Spleen (tissue), 11 donors: Measurements from ENCODE around the gene HOXB7. TPM values are rescaled to one million over a fixed set of nuclear protein-coding genes. Genes with fewer than 3 reads are reported as not detected.

Source experiments
- DNase-seq: peaks from one replicate; pipeline ENCODE4 v3.0.0-alpha.2; 2020
- H3K27ac ChIP-seq, 8 donors: fragments of 200-600 bp; sonication (generic) in 7 of 8; 1 replicate in 4 of 8; 2 replicates in 4 of 8; pipeline versions ENCODE4 v1.5.0 to v1.8.0; 2016 to 2021; ENCODE audit warnings: inconsistent platforms in 4 of 8, mild to moderate bottlenecking in 4 of 8, moderate library complexity in 1 of 8
- H3K27me3 ChIP-seq, 7 donors: fragments of 200-600 bp; sonication (generic) in 6 of 7; replicated peaks in 1 of 7; 1 replicate in 4 of 7; 2 replicates in 3 of 7; pipeline versions ENCODE4 v1.5.0 to v1.8.0; 2016 to 2021; ENCODE audit warnings: inconsistent platforms in 3 of 7, mild to moderate bottlenecking in 1 of 7
- H3K36me3 ChIP-seq, 6 donors: fragments of 200-600 bp; sonication (generic) in 5 of 6; 1 replicate in 4 of 6; 2 replicates in 2 of 6; pipeline versions ENCODE4 v1.5.0 to v1.8.0; 2016 to 2021; ENCODE audit warnings: inconsistent platforms in 2 of 6
- H3K4me1 ChIP-seq, 6 donors: fragments of 200-600 bp; sonication (generic) in 5 of 6; 1 replicate in 3 of 6; 2 replicates in 3 of 6; pipeline versions ENCODE4 v1.5.0 to v1.8.0; 2016 to 2021; ENCODE audit warnings: inconsistent platforms in 3 of 6
- H3K4me3 ChIP-seq, 8 donors: fragments of 200-600 bp; sonication (generic) in 7 of 8; 1 replicate in 4 of 8; 2 replicates in 4 of 8; pipeline versions ENCODE4 v1.5.0 to v1.8.0; 2016 to 2021; ENCODE audit warnings: inconsistent platforms in 4 of 8, mild to moderate bottlenecking in 4 of 8, moderate library complexity in 2 of 8
- H3K9me3 ChIP-seq, 8 donors: fragments of 200-600 bp; sonication (generic) in 7 of 8; 1 replicate in 4 of 8; 2 replicates in 4 of 8; pipeline versions ENCODE4 v1.5.0 to v1.8.0; 2016 to 2021; ENCODE audit warnings: inconsistent platforms in 4 of 8
- POLR2A ChIP-seq, 3 donors: fragments of 450-650 bp; IDR thresholded peaks; one replicate each; pipeline ENCODE4 v1.5.1; 2017; ENCODE audit warnings: antibody characterized with exemption in 3 of 3, mild to moderate bottlenecking in 1 of 3
- POLR2AphosphoS5 ChIP-seq, 3 donors: sonication (generic); formaldehyde crosslinking; IDR thresholded peaks; one replicate each; pipeline ENCODE4 v1.5.1; 2017; ENCODE audit warnings: antibody characterized with exemption in 3 of 3
- WGBS, 5 donors: extraction: QIAGEN DNeasy Blood & Tissue Kit in 3 of 5; methylation state at CpG; one replicate each; pipeline versions ENCODE4 v1.1.5 to v1.1.7; 2013 to 2018; 5-methylcytosine and 5-hydroxymethylcytosine counted together
- intact Hi-C: fragments of 100-400 bp; cut with DNase I; formaldehyde crosslinking; loops from one replicate; pipeline ENCODE4 v1.15.0; 2023; ENCODE audit warnings: low total_unique reads
- polyA plus RNA-seq, 3 donors: library from polyadenylated mRNA; stranded (reverse); fragments of 200-250 nt; gene quantifications; one replicate each; pipeline ENCODE4 v1.2.1, GENCODE V29; 2013
- total RNA-seq, 7 donors: library from RNA; depleted of rRNA in 3 of 7; stranded (reverse); fragments of >200 nt in 3 of 7; fragmentation: NEBNext Ultra II Directional in 4 of 7; extraction: Animal tissue kit (Norgen Biotek cat#: 25700) in 4 of 7; gene quantifications; one replicate each; pipeline versions ENCODE4 v1.1.0 to v1.2.1, GENCODE V29; 2016 to 2021
- TF ChIP-seq, protein P1 (sequence below), 11 experiments: fragments of 200-600 bp in 7 of 11; fragments of 450-650 bp in 4 of 11; sonication (generic) in 4 of 11; IDR thresholded peaks in 8 of 11; conservative IDR thresholded peaks in 3 of 11; 1 replicate in 7 of 11; 2 replicates in 4 of 11; pipeline versions ENCODE4 v1.4.0 to v1.8.0; 2016 to 2021; ENCODE audit warnings: antibody characterized with exemption in 11 of 11, inconsistent platforms in 4 of 11, mild to moderate bottlenecking in 1 of 11
- donor health status: healthy with polysubstance abuse.
- donor health status: DM: no; HTN: no; CAD: no; lungs with moderate emphysema.
- donor health status: DM: no; HTN: no; CAD: no.
- donor health status: Bipolar disorder and iron deficiency.
- donor health status: healthy.
- donor health status: DM: no; HTN: no; CAD: no.
- donor health status: DM: yes; HTN: yes; CAD: no.

HOXB7 gene
- total and polyA plus RNA-seq, 10 donors, result 1.3 to 7.5 (median 3.1) TPM

DNA sequence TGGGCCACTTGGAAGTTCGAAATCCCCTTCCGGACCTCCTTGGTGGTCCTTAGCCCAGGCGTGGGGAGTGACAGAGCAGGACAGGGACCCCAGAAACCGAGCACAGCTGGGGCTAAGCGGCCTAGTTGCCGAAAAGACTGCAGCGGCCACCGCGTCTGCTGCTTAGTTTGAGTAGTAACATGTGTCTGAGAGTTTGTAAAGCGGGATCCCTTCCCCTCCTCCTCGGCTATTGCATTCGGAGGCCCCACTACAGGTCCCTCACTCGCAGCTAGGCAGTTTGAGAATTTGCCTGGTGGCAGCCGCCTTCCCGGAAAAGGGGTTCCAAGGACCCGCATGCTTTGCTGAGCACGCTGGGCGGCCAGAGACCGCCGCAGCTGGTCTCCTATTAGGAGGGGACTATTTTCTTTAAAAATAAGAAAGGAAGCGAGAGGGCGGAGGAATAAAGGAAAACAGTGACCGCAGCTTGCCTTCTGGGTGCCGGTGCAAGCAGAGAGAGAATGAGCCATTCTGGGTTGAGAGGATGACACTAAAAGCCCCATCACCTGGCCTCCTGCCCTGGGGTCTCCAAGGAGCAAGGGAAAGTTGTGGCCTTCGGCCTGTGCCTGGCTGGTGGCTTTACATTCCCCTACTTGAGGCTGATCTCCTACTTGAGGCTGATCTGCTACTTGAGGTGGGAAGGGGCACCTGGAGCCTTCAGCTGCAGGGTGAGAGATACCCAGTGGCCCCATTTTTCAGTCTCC lies 16.1 kb downstream of the HOXB7 start:
- WGBS, 5 donors, result 69 to 82% (median 75%) methylated on average over 24 to 25 of the region's 25 CpGs
- TF ChIP-seq, protein P1, sequence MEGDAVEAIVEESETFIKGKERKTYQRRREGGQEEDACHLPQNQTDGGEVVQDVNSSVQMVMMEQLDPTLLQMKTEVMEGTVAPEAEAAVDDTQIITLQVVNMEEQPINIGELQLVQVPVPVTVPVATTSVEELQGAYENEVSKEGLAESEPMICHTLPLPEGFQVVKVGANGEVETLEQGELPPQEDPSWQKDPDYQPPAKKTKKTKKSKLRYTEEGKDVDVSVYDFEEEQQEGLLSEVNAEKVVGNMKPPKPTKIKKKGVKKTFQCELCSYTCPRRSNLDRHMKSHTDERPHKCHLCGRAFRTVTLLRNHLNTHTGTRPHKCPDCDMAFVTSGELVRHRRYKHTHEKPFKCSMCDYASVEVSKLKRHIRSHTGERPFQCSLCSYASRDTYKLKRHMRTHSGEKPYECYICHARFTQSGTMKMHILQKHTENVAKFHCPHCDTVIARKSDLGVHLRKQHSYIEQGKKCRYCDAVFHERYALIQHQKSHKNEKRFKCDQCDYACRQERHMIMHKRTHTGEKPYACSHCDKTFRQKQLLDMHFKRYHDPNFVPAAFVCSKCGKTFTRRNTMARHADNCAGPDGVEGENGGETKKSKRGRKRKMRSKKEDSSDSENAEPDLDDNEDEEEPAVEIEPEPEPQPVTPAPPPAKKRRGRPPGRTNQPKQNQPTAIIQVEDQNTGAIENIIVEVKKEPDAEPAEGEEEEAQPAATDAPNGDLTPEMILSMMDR (IDR thresholded peaks at IDR 0.05 in 8 of 11, conservative IDR thresholded peaks at IDR 0.05 in 3 of 11), result no peak
- no peak for TF ChIP-seq POLR2A (IDR thresholded peaks at IDR 0.05)
- TF ChIP-seq POLR2AphosphoS5 (IDR thresholded peaks at IDR 0.05), result no peak
- Histone ChIP-seq H3K36me3 (no peaks in the 10 kb centered on the region), H3K27me3 (peaks cover 6 to 100% (median 93%) of the 10 kb centered on the region in 7 donors), H3K4me3 (peak overlapping the region in 2 of 8 donors; percentile 36 to 67), H3K27ac (peak overlapping the region in 7 of 8 donors; percentile 22 to 85 (median 60)), H3K9me3 (no peaks in the 10 kb centered on the region), H3K4me1 (peaks cover 19 to 91% (median 58%) of the 10 kb centered on the region in 6 donors)
- intact Hi-C loops, result loop anchor here (5.0 kb wide), 1 partner anchor 242 kb away; no protein-coding TSS in a partner anchor
- DNase-seq, result no peak

DNA sequence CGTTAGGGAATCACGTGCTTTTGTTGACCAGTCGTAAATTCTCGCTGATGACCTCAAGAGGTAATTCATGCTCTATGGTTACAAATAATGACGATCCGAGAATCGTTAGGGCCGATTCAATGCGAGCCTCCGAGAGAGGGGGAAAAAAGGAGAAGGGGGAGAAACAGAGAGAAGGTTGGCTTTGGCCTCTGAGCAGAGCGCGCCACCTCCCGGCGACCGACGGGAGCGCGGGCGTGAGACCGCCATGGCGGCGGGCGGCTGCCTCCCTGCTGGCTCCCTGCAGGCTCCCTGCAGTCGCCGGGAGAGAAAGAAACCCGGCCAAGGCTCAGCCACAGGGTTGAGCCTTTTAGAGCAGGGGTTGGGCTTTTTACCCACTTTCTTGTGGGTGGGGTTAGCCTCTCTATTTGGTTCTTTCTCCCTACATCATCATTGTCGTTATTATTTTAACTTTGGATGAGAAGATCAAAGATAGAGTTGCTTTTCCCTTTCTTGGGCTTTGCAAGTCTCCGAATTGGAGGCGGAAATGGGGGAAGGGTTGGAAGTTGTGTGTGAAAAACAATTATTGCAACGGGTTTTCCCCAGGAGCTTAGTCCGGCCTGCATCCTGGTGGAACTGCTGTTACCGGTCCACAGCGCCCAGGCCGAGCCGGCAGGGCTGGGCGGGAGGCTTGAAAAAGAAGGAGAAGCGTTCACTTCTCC lies 16.8 kb downstream of the HOXB7 start:
- peaks cover 19 to 91% (median 58%) of the 10 kb centered on the region in 6 donors for H3K4me1 ChIP-seq
- no peaks in the 10 kb centered on the region for H3K9me3 ChIP-seq
- peak overlapping the region in 5 of 8 donors; percentile 14 to 67 (median 36) for H3K4me3 ChIP-seq
- intact Hi-C loops, result loop anchor here (5.0 kb wide), 1 partner anchor 242 kb away; no protein-coding TSS in a partner anchor
- peaks cover 5 to 100% (median 87%) of the 10 kb centered on the region in 7 donors for H3K27me3 ChIP-seq
- DNase-seq, result peak; percentile 92
- TF ChIP-seq POLR2A (IDR thresholded peaks at IDR 0.05) (no peak), POLR2AphosphoS5 (IDR thresholded peaks at IDR 0.05) (peak; percentile 37 to 76 (median 69))
- TF ChIP-seq, protein P1 (IDR thresholded peaks at IDR 0.05 in 8 of 11, conservative IDR thresholded peaks at IDR 0.05 in 3 of 11), result peak; percentile 86 to 96 (median 91)
- WGBS, 5 donors, result 15 to 20% (median 17%) methylated on average over 36 to 37 of the region's 37 CpGs
- peak overlapping the region in 6 of 8 donors; percentile 38 to 85 (median 78) for H3K27ac ChIP-seq
- no peaks in the 10 kb centered on the region for H3K36me3 ChIP-seq

DNA sequence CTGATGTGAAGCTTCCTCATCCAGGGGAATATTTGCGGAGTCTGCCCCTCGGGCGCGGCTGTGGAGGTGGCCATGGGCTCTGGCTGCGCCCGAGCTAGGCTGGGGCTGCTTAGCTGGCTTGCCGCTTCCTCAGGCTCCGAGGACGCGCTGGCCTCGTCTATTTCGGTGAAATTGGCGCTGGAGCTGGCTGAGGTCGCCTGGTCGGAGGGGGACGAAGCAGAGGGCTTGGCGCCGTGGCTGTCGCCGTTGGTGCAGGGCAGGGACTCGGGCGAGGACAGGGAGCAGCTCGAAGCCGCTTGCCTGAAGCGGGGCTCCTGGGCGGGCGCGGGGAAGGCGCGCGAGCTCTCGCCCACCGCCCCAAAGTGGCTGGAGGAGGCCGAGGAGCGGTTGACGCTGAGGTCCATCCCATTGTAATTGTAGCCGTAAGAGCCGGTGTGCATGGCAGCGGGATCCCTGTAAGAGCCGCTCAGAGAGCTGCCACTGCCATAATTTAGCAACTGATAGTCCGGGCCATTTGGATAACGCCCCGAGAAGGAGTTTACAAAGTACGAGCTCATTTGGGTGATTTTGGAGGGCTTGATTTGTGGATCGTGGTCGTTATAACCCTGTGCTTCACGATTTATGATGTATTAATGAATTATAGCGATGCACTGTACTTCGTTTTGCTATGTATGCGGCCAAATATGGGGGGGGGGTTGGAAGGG lies 17.5 kb downstream of the HOXB7 start, which contains the start of gene HOXB5:
TSS of gene HOXB5 (minus strand) at position 654 of the 704 bp plus-strand sequence. CDS start at position 557, 97 bp downstream.
- DNase-seq, result no peak
- WGBS, 5 donors, result 1% methylated on average over 16 to 50 of the region's 50 CpGs
- Histone ChIP-seq H3K27me3 (peaks cover 4 to 100% (median 87%) of the 10 kb centered on the region in 7 donors), H3K9me3 (no peaks in the 10 kb centered on the region), H3K4me3 (peak within 1 kb of the TSS; percentile 23 to 67 (median 35)), H3K36me3 (no peaks in the 10 kb centered on the region), H3K4me1 (peaks cover 18 to 86% (median 55%) of the 10 kb centered on the region in 6 donors), H3K27ac (peak within 1 kb of the TSS; percentile 4 to 85 (median 78))
- intact Hi-C loops, result loop anchor here (5.0 kb wide), 1 partner anchor 241 kb away; no protein-coding TSS in a partner anchor
- TF ChIP-seq POLR2AphosphoS5 (IDR thresholded peaks at IDR 0.05), result peak in 1 of 3 donors; percentile 56
- no peak for TF ChIP-seq POLR2A (IDR thresholded peaks at IDR 0.05)

DNA sequence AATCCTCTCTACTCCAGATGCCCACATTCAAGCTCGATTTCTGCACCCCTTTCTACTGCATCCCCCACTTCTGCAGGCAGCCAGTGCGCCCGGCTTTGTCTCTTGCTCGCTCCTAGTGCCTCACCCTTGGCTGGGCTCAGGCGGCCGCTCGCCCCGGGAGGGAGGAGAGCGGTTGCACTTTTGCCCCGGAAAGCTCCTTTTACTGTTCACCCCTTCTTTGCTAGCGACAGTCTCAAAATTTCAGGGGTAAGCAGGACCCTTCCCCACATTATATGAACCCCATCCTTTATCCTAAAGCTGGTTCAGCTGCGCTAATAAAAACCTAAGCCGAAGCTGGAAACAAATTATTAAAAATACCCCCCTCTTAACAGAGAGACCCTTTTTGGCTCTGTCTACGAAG lies 18.2 kb downstream of the HOXB7 start:
- DNase-seq, result no peak
- peak overlapping the region in 6 of 8 donors; percentile 9 to 67 (median 32) for H3K4me3 ChIP-seq
- peaks cover 13 to 86% (median 52%) of the 10 kb centered on the region in 6 donors for H3K4me1 ChIP-seq
- peaks cover 4 to 100% (median 87%) of the 10 kb centered on the region in 7 donors for H3K27me3 ChIP-seq
- H3K36me3 ChIP-seq, result no peaks in the 10 kb centered on the region
- WGBS, 5 donors, result 5 to 17% (median 9%) methylated on average over 14 of the region's 14 CpGs
- peak overlapping the region in 7 of 8 donors; percentile 6 to 85 (median 81) for H3K27ac ChIP-seq
- TF ChIP-seq POLR2A (IDR thresholded peaks at IDR 0.05), result no peak
- TF ChIP-seq, protein P1 (IDR thresholded peaks at IDR 0.05 in 8 of 11, conservative IDR thresholded peaks at IDR 0.05 in 3 of 11), result no peak
- TF ChIP-seq POLR2AphosphoS5 (IDR thresholded peaks at IDR 0.05), result no peak
- no peaks in the 10 kb centered on the region for H3K9me3 ChIP-seq
- intact Hi-C loops, result loop anchor here (5.0 kb wide), 1 partner anchor 240 kb away; no protein-coding TSS in a partner anchor
